Stimulated activated CD4-positive, alpha-beta T cell treated with anti-CD3 and anti-CD28 coated beads, Interleukin-15, amount 100 ng/mL, for 48 hours (primary cell): ENCODE results near the gene ARHGAP40.
"Not testable (repeated sequence)": the region's sequence is repeated elsewhere in the genome, so short reads cannot be mapped to it uniquely, and the experiment has no call there.

ENCODE experiments used
- DNase-seq, 2 donors: peaks; one replicate each; pipeline ENCODE4 v3.0.0-alpha.2; 2020; ENCODE audit warnings: low read depth in 2 of 2

Gene ARHGAP40

GRCh38 chr20:38588303-38588702 lies 13.3 kb upstream of the ARHGAP40 start:
- DNase-seq, result no peak

GRCh38 chr20:38589351-38589750 lies 12.3 kb upstream of the ARHGAP40 start:
- no peak for DNase-seq

- no peak for DNase-seq
Measured at GRCh38 chr20:38589967-38590675, 11.5 kb upstream of the ARHGAP40 start.

- no peak for DNase-seq
Measured at GRCh38 chr20:38590676-38591473, 10.7 kb upstream of the ARHGAP40 start.

- DNase-seq, result no peak
Measured at GRCh38 chr20:38591474-38592410, 9.9 kb upstream of the ARHGAP40 start.

GRCh38 chr20:38592411-38592790 lies 9.2 kb upstream of the ARHGAP40 start:
- DNase-seq, result not testable (repeated sequence)

GRCh38 chr20:38594281-38594680 lies 7.3 kb upstream of the ARHGAP40 start:
- DNase-seq, result not testable (repeated sequence)

- DNase-seq, result not testable (repeated sequence)
Measured at GRCh38 chr20:38595886-38596285, 5.7 kb upstream of the ARHGAP40 start.

- DNase-seq, result no peak
Measured at GRCh38 chr20:38599410-38599882, 2.2 kb upstream of the ARHGAP40 start.

GRCh38 chr20:38600057-38600456 lies 1.6 kb upstream of the ARHGAP40 start:
- DNase-seq, result no peak

- DNase-seq, result no peak
Measured at GRCh38 chr20:38602185-38602581, 574 bp downstream of the ARHGAP40 start.

GRCh38 chr20:38603286-38603685 lies 1.7 kb downstream of the ARHGAP40 start:
- DNase-seq, result no peak

- DNase-seq, result no peak
Measured at GRCh38 chr20:38604873-38605303, 3.3 kb downstream of the ARHGAP40 start.

- no peak for DNase-seq
Measured at GRCh38 chr20:38607351-38607750, 5.7 kb downstream of the ARHGAP40 start.

- no peak for DNase-seq
Measured at GRCh38 chr20:38608188-38608587, 6.6 kb downstream of the ARHGAP40 start.

- no peak for DNase-seq
Measured at GRCh38 chr20:38609815-38610214, 8.2 kb downstream of the ARHGAP40 start.

GRCh38 chr20:38610521-38610920 lies 8.9 kb downstream of the ARHGAP40 start:
- DNase-seq, result no peak

- DNase-seq, result no peak
Measured at GRCh38 chr20:38612751-38613515, 11.3 kb downstream of the ARHGAP40 start.

- no peak for DNase-seq
Measured at GRCh38 chr20:38615283-38615682, 13.7 kb downstream of the ARHGAP40 start.

GRCh38 chr20:38616457-38616856 lies 14.8 kb downstream of the ARHGAP40 start:
- no peak for DNase-seq
